T follicular helper cell (primary cell): Measurements from ENCODE around the gene NCKAP5.

Source experiments
- DNase-seq: peaks from one replicate; pipeline ENCODE4 v3.0.0-alpha.2; 2020; ENCODE audit warnings: low read depth

NCKAP5 gene

DNA sequence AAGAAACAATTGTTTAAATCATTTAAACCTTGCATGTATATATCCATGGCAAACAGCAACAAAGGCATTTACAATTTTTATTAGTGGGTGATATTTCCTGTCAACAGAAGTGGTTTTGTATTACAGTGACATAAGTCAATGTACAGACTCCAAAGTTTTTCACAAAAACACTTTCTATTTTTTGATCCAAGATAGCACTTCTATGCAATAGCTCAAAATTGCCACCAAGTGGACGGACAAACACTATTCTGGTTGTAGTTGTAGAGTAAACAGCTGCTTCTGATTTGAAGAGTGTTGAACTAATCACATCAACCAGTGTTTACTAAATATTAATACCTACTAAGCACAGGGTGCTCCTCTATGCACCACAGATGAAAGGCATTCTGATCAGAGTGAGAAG, 421.4 kb downstream of the NCKAP5 start:
- DNase-seq = no peak

DNA sequence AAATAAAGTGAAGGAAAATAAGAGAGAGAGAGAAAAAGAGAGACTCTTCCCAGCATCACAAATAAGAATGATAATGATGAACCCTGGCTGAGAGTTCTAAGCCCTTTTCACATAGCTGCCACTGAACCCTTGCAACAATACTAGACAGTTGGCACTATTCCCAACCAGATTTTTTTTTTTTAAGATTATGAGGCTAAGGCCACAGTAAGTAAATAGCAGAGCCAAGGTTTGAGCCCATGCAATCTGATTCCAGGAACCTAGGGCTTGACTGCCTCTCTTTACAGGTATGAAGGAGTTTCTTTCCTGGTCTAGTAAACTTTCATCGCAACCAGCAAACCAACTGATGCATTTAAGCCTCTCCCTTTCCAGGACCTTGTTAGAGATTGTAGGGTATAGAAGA, 424.6 kb downstream of the NCKAP5 start:
- no peak for DNase-seq

DNA sequence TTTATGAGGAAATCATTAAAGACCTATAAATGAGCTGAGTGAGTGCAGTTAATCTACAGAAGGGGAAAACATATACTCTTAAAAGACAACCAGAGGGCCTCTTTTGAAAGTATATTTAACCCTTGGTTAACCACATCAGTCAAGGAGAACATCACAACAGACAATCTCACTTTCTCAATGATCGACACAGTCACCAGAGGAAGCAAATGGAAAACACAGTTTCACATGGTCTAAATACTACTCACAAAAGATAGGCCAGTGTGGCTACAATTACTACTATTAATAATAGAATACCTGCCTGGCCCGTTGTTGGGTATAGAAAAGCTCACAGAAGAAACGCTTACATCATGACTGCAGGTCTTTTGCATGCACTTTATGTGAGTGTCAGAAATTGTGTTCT, 426.2 kb downstream of the NCKAP5 start:
- no peak for DNase-seq

DNA sequence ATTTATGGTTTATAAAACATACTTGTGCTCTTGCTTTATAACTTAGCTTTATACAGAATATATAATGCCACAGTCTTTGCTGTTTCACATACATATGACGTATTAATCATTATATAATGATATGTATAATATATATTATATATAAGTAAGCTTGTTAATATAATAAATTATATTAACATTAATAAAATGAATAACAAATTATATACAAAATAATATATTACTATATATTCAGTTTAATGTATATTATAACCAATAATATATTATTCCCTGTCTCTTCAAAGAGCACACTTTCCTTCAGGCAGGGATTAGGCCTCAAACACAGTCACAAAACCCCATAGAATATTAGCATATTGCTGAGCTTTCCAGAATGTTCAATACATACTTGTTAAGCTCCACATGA, 427.6 kb downstream of the NCKAP5 start:
- no peak for DNase-seq

DNA sequence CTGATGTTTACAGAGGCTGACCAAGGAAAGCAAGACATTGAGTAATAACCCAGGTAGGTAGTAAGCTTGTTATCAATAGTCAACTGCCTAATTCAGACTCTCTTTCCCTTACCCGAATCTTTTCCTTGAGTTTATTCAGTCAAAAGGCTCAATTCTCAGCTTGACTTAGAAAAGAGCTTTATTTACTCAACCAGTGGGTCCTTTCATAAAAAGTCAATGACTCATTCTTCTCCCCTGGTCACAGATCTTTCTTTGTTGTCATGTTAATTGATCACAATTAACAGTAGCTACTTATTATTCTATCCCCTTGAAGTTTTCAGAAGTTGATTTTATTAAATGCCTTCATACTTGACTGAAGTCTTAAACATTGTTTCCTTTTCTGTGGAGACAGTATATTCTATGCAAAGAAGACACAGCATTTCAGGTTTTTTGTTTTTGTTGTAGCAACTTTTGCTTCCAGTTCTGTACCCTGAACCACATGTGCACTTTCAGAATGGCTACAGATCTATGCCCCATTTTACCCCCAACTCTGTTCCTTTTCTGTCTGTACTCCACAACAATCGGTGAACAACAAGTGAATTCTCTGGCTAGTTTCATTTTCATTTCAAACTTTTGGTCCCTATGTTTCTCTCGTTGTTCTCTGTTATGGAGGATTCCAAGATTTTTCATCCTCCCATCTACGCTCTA, 428.3 kb downstream of the NCKAP5 start:
- DNase-seq = no peak

DNA sequence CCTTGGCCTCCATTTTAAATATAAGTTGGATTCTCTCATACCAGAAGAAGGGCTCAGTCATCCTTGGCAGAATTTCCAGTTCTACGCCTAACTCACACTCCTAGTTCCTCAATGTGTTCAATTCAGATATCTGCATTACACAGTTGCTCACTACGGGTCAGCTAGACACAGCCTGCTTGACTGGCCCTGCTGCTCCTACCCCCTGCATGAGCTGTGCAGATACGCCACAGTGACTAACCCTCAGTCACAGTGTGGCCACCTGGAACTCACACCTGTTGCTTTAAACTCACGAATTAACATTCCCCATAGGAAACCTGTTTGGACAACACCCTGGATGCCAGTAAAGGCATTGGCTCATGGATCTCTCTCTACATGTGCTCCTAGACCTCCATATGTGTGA, 429.6 kb downstream of the NCKAP5 start:
- no peak for DNase-seq

DNA sequence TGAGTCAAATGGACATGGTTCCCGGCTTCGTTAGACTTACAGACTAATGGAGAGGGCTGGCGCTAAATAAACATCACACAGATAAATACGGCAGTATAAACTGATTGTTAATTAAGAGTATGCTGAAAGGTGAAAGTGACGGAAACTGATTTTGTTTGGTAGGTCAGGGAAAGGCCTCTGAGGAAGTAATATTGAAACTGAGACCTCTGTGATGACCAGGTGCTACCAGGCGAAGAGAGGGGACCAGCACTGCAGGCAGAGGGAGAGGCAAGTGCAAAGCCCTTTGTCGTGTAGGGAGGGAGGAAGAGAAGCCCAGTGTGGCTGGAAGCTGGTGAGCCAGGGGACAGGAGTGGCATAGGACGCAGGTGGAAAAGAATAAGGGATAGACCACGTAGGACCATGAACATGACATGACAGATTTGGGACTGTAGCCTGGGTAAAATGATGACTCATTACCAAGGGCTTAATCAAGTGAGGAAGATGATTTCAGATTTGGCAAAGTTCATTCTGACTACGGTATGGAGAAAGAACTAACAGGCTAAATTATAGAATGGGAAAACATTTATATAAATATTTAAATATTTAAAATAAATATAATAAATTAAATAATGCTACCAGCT, 433.1 kb downstream of the NCKAP5 start:
- DNase-seq = no peak

DNA sequence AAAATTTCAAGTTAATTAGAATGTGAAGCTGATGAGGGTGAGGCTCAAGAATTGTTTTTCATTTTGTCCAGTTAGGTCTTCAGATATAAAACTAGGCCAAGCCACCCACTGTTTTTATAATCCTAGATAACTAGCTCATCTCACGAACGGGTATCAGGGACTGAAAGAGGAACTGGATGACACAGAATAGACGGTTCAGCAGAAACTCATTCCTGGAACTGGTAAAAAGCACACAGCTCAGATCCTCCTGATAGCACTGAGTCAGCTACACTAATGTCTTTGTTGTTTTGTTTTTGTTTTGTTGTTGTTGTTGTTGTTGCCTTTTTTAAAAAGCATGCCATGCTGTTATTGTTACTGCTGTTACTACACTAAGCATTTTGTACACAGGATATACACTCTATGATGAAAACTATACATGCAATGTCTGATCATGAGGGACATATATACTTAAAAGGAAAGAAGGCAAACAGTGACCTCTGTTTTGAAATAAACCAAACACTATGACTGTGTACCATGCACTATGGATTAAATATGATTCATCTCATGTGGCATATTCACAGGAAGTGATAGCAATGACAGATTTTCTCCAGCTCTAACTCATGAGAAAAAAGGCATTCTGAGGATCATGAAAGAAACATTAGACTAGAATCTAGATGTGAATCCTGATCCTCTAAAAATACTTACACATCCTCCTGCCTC, 437.6 kb downstream of the NCKAP5 start:
- DNase-seq = no peak

DNA sequence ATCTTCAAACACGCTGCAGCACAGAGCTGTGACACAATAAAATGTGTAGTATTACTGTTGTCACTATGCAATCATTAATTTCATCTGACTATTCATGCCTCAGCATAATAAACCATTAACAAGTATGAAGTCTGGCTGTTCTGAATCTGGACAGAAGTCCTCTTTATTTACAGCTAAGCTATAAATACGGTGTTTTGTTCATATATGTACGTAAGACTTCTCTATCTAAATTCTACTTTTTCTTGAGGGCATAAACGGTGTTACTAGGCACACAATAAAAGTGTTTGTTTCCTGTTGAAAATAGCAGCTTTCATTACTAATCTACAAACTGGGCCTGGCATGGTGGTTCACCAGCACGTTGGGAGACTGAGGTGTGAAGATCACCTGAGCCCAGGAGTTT, 443.8 kb downstream of the NCKAP5 start:
- no peak for DNase-seq

DNA sequence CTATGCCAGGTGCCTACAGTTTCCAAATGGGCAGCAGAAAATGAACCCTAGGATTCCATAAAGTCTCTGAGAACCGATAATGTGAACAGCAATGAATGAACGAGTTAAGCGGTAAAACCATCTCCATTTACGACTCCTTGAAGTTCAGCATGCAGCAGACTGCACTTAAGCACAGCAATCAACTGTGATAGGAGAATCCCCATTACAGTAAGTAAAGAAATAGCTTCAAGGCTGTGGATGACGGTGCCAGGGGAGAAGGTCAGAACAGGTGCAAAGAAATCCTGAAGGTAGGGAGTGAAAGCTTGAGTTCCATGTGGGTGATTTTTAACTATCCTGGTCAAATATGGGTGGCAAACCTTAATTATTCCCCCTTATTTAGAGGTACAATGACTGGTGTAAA, 444.4 kb downstream of the NCKAP5 start:
- no peak for DNase-seq

DNA sequence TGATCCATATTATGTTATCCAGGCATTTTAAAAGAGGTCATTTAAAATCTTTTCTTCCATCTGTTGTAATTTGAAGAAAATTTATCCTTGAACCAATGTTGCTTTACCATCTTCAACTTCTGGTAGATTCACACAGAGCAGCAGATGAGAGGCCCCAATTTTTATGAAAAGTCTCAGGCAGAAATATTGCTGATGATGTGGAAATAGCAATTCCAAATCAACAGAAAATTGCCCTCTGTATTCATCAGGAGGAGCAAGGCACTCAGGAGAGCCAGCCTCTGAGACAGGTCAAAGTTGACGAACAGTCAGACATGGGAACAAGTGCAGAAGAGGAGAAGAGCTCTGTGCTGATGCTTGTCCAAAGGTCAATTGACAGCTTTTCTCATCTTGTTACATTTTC, 444.9 kb downstream of the NCKAP5 start:
- no peak for DNase-seq

DNA sequence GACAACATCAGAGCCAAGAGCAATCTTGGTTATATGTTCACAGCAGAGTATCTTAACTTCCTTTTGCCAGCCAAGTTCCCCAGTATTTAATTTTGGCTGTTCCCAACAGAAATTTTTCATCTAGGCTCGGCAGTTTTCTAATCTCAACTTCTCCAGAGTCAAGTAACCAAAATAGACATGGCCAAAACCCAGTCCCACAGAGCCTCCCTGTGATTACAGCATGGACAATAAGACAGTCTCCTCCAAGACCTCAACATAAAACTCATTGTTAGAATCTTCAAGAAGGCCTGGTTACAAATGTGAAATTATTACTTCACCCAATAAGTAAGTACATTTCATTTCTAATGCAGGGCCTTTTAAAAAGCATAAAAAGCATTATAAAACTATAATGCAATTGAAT, 445.7 kb downstream of the NCKAP5 start:
- no peak for DNase-seq

DNA sequence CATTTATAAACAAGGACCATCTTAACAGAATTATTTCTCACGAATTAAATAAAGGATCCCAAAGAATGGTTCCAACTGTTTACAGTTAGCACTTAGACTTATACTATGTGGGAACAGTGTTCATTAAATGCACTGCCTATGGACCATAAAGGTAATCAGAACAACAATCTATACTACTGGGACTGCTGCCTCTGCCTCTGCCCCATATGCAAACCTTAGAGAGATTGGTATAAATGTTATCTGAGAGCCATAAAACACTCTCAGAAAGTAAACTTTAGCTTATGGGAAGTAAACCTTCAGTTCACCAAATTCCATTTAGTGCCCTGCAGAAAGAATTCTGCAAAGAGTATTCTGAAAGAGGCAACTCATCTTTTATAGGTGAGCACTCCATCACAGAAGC, 448.0 kb downstream of the NCKAP5 start:
- DNase-seq = no peak

DNA sequence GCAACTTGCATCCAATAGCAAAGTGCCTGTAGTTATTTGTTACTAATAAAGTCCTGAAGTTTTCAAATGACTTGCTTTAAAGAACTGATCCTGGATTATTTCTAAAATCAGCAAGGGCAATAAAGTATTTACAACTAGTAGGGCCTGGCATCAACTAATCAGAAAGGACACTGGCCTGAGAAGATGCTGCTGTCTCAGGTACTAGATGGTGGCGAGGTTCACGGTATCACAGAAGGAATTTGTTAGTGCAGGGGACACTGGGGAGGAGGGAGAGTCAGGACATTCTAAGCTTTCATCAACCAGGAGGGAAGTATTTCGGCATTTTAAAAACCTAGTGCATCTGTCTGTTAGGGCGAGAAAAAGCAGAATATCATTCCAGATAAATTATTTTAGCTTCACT, 458.1 kb downstream of the NCKAP5 start:
- DNase-seq = no peak

DNA sequence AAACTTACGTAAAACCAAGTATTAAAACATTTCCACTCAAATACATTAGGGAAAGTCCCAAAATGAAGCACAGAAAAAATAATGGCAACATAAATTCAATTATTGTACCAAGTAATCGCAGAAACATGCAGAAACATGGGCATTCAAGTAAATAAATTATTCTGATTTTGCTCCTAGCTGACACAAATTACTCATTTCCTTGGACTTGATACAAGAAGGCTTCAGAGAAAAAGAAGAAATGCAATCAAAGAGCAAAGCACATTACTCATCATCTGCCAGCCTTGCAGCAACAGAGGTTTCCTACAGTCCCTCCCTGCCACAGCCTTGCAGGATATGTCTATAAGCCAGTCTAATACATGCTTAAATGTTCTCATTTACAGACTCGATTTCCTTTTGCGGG, 458.5 kb downstream of the NCKAP5 start:
- DNase-seq = no peak

DNA sequence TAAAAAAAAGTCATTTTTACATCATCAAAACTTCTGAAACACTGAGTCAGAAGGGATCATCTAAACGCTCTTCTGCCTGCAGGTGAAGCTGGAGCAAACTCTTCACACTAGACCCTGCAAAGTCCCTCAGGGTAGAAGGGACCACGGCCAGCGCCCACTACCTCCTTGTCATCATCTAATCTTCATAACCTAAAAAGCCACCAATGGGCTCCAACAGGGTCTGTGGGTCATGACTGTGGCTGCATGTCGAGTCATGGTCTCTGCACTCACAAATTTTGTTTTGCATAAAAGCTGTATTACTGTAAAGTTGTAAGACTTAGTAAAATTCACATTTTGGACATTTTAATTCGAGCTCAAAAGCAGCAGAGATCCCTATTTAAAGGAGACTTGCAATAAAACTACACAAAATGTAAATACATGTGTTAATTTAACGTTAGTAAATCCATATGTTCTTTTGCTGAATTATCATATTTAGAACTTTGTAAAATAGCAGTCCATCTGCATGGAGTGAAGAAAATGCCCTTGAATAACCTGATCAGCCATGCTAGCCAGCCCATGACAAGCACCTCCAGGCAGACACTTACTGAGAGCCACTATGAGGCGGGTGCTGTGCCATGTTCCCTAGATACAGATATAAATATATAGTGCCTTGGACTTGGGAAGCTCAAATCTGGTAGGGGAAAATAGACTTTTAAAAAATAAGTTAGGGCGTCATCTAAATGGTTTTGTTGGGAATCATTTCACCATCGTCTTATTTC, 461.0 kb downstream of the NCKAP5 start:
- DNase-seq = no peak

DNA sequence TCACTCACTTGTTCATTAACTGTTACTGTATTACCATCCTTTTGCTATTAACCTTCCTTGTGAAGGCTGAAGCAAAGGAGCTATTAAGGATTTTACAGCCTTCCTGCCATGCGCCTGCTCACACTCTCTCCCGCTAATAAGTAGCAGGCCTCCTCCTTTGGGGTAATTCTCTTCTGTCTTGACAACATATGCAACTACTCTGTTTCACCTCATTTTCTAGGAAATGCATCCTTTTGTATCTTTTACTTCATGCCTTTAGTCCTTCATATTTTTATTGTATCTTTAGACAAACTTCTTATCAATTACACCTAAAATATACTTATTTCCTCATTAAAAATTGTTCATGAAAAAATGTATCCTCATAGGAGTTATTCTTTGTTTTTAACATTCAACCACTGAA, 463.4 kb downstream of the NCKAP5 start:
- no peak for DNase-seq

DNA sequence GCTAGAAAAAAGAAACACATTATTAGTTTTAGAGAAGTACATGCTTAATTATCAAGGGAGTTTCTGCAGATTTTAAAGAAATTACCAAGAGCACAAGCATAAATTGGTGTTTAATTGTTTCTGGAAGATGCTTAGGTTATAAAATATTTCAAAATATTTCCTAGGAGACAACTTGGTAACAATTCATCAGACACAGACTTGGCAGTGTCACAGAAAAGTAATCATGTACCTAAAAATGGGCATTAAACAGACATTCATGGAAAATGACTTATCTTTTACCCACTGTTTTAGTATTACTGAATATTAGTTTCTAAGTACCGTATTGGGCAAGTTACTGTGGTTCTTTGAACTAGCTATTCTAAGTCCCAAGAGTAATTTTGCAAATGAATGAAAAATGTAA, 469.5 kb downstream of the NCKAP5 start:
- no peak for DNase-seq

DNA sequence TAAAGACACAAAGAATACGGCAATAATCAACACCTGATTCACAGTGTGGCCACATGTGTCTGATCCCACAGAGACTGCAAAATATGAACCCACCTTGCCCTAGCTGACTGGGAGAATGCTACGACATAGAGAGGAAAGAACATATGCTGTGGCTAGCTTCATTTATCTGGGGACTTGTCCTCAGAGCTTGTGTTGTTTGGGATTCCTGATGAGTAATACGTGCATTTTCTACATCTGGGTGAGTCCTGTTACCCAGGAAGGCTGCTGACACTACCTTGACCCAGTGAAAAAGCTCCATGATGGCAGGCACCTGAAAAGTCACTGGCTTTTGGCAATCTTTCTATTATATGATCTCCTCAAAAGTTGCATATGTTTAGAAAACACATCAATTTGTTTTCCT, 470.6 kb downstream of the NCKAP5 start:
- DNase-seq = no peak

DNA sequence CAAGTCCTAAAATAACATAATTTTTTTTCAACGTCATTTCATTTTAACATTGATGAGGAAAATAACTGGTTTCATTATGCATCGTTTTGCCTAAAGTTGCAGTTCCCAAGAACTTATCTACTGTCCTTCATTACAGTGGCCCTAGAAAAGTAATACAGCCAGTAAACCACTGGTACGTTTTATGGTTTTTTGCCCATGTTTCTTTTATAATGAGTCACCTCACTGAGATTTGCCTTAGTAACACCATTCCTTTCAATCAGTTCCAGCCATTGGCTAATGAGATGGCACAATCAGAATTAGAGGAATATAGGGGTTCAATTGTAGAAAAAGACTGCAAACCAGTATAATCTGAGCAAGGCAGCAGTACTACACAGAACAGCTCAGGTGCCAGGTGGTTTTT, 475.7 kb downstream of the NCKAP5 start:
- DNase-seq = no peak

DNA sequence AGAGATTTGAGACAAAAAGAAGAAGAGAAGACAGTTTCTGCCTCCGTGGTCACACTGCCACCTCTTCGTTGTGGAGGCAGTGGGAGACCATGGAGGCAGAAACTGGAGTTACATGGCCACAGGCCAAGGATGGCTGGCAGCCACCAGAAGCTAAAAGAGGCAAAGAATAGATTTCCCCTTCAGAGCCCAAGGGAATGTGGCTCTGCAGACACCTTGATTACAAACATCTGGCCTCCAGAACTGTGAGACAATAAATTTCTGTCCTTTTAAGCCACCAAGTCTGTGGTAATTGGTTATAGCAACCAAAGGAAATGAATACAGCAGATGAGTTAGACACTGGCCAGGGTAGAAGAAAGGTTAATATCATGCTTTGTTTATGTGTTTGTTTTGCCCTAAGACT, 477.9 kb downstream of the NCKAP5 start:
- no peak for DNase-seq

DNA sequence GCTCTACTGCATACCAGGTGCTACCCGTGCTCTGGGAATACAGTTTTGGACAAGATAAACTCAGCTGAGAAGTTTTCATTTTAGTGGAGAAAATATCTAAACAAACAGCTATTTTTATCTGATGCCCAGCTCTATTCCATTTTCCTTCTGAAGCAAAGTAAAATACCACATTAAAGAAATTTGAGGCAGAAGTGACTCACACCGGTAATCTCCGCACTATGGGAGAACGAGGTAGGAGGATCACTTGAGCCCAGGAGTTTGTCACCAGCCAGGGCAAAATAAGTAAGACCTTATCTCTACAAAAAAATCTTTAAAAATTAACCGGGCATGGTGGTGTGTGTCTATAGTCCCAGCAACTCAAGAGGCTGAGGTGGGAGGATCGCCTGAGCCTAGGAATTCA, 482.1 kb downstream of the NCKAP5 start:
- no peak for DNase-seq

DNA sequence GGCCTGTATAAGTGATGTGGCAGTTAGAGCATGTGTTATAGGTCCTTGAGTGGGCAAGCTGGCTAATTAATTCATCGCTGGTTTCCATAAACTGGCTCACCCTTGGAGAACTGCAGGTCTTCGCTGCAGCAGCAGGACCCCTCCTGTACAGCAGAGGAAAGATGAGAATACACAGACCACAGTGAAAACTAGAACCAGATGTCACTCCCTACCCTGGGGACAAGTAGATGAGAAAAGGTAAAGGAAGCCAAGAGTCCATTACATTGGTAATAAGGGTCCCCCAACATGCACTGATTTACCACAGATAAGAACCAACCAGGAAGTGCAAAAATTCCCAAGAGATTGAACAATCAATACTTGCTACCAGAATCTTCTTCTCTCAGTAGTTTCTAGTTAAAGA, 482.6 kb downstream of the NCKAP5 start:
- no peak for DNase-seq
